ENCODE results near the gene PIK3CB. TPM values are rescaled to one million over a fixed set of nuclear protein-coding genes. Genes with fewer than 3 reads are reported as not detected.

Gene PIK3CB
- total RNA-seq, 4 donors from 2014 or later = 36.6 to 44.0 (median 38.9) TPM

DNA sequence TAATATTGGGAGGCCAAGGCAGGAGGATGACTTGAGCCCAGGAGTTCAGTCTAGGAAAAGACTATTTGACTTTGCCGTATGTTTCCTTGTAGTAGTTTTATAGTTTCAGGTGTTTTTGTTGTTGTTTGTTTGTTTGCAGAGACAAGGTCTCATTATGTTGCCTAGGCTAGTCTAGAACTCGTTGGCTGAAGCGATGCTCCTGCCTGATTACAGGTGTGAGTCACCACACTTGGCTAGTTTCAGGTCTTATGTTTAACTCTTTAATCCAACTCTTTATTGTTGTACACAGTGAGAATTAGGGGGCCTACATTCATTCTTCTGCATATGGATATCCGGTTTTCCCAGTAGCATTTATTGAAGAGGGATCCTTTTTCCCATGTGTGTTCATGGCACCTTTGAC, 194.2 kb downstream of the PIK3CB start:
- TF ChIP-seq, protein P1, sequence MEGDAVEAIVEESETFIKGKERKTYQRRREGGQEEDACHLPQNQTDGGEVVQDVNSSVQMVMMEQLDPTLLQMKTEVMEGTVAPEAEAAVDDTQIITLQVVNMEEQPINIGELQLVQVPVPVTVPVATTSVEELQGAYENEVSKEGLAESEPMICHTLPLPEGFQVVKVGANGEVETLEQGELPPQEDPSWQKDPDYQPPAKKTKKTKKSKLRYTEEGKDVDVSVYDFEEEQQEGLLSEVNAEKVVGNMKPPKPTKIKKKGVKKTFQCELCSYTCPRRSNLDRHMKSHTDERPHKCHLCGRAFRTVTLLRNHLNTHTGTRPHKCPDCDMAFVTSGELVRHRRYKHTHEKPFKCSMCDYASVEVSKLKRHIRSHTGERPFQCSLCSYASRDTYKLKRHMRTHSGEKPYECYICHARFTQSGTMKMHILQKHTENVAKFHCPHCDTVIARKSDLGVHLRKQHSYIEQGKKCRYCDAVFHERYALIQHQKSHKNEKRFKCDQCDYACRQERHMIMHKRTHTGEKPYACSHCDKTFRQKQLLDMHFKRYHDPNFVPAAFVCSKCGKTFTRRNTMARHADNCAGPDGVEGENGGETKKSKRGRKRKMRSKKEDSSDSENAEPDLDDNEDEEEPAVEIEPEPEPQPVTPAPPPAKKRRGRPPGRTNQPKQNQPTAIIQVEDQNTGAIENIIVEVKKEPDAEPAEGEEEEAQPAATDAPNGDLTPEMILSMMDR (IDR thresholded peaks at IDR 0.05; ENCODE audit: low read depth) = no peak

DNA sequence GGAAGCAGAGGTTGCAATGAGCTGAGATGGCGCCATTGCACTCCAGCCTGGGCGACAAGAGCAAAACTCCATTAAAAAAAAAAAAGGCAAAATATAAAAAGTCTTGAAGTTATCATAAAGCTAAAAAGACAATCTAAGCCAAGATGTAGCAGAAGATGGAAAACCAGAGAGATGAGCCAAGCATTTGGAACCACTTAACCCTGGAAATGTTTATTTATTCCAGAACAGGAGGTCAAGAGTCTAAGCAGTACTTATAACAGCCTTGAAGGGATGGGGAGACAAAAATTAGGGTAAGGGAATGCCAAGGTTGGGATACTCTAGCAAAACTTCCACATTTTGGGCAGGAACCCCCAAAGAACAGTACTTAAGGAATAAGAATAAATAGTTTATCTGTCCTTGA, 196.1 kb downstream of the PIK3CB start:
- TF ChIP-seq, protein P1 (IDR thresholded peaks at IDR 0.05; ENCODE audit: low read depth) = no peak

DNA sequence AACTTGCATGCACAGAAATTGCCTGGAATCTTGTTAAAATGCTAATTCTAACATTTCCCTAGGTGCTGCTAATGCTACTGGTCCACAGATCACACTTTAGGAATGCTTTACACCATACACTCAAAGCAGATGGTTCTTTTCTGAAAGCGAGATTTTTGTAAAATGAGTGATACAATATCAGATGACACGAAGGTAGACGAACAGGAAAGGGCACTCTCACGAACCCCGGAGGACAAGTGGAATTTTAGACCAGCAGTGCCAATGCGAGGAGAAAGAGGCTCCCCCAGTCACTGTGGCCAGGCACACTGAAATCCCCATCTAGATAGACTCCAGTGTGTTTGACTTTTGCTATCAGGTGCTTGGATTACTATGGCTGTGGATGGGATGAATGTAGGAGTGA, 205.2 kb downstream of the PIK3CB start:
- TF ChIP-seq, protein P1 (IDR thresholded peaks at IDR 0.05; ENCODE audit: low read depth) = no peak

DNA sequence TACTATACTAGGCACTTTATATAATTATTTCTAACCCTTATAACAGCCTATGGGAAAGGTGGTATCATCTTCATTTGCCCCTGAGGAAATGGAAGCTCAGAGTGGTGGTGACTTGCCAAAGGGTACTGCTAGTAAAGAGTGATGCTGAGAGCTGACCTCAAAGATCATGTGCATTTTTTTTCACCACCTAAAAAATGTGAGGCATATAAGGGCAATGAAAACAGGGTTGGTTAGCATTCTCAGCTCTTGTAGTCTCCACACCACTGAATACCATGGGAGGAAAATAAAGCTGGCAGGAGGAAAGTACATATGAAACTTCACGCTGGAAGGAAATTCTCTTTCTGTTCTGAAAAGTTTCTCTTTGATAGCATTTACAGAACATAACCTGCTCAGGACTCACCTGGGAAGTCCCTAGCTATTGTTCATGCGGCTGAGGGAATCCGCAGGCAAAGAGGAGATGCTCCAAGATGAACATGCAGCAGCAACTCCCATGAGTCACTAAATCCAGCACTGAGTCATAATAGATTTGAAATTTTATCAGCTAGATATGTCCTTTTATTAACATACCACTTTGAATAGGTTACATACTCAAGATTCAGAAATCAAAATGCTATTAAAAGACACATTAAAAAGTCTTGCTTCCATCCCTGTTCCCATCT, 208.9 kb downstream of the PIK3CB start:
- TF ChIP-seq, protein P1 (IDR thresholded peaks at IDR 0.05; ENCODE audit: low read depth) = no peak

DNA sequence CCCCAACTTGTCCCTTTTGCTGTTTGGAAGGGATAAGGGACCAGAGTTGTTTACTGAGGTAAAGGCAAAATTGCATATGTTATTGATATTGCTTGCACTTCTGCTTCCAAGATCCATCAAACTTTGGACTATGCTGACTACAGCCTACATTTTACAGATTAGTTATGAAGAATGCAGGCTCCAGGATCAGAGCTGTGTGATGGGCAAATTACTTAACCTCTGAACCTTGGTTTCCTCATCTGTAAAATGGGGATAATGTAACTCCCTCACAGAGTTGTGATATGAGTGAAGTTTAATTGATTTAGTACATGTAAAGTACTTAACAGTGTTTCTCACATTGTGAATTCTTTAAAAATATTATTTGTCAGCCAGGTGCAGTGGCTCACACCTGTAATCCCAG, 210.2 kb downstream of the PIK3CB start:
- TF ChIP-seq, protein P1 (IDR thresholded peaks at IDR 0.05; ENCODE audit: low read depth) = no peak

DNA sequence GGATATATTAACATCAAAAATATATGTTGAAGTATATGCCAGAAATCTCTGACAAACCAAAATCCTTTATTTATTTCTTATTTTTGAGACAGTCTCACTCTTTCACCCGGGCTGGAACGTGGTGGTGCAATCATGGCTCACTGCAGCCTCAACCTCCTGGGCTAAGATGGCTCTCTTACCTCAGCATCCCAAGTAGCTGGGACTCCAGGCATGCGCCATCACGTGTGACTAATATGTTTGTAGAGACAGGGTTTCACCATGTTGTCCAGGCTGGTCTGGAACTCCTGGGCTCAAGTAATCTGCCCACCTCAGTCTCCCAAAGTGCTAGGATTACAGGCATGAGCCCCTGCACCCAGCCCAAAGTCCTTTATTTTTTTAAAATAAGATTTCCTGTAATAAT, 214.3 kb downstream of the PIK3CB start:
- TF ChIP-seq, protein P1 (IDR thresholded peaks at IDR 0.05; ENCODE audit: low read depth) = no peak

DNA sequence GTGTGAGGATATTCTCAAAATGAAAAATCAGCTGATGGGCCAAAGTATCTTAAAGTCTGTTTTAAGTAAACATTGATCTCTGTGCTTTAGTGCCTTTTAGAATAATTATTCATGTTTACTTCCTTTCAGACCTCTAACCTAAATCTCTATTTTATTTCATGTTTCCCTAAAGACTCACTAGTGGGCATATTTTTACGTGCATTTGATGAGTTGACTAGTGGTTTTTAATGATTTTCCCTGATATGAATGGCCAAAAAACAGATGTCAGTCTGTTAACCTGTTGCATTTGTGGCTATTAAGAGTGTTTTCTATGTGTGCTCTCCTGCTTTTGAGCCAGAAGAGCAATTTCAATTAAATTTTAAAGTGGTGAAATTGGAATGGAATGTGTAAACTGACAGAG, 219.3 kb downstream of the PIK3CB start:
- TF ChIP-seq, protein P1 (IDR thresholded peaks at IDR 0.05; ENCODE audit: low read depth) = no peak
